ENCODE measurements around the gene L1CAM.

Gene L1CAM

GRCh38 chrX:153870791-153871360, 15.1 kb downstream of the L1CAM start:
- TF ChIP-seq, protein P1, sequence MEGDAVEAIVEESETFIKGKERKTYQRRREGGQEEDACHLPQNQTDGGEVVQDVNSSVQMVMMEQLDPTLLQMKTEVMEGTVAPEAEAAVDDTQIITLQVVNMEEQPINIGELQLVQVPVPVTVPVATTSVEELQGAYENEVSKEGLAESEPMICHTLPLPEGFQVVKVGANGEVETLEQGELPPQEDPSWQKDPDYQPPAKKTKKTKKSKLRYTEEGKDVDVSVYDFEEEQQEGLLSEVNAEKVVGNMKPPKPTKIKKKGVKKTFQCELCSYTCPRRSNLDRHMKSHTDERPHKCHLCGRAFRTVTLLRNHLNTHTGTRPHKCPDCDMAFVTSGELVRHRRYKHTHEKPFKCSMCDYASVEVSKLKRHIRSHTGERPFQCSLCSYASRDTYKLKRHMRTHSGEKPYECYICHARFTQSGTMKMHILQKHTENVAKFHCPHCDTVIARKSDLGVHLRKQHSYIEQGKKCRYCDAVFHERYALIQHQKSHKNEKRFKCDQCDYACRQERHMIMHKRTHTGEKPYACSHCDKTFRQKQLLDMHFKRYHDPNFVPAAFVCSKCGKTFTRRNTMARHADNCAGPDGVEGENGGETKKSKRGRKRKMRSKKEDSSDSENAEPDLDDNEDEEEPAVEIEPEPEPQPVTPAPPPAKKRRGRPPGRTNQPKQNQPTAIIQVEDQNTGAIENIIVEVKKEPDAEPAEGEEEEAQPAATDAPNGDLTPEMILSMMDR (IDR thresholded peaks at IDR 0.05; ENCODE audit: extremely low read depth, missing control alignments), result no peak
- DNase-seq (ENCODE audit: low spot score), result no peak

GRCh38 chrX:153870288-153870690, 15.7 kb downstream of the L1CAM start:
- TF ChIP-seq, protein P1 (IDR thresholded peaks at IDR 0.05; ENCODE audit: extremely low read depth, missing control alignments), result no peak
- DNase-seq (ENCODE audit: low spot score), result no peak

DNA sequence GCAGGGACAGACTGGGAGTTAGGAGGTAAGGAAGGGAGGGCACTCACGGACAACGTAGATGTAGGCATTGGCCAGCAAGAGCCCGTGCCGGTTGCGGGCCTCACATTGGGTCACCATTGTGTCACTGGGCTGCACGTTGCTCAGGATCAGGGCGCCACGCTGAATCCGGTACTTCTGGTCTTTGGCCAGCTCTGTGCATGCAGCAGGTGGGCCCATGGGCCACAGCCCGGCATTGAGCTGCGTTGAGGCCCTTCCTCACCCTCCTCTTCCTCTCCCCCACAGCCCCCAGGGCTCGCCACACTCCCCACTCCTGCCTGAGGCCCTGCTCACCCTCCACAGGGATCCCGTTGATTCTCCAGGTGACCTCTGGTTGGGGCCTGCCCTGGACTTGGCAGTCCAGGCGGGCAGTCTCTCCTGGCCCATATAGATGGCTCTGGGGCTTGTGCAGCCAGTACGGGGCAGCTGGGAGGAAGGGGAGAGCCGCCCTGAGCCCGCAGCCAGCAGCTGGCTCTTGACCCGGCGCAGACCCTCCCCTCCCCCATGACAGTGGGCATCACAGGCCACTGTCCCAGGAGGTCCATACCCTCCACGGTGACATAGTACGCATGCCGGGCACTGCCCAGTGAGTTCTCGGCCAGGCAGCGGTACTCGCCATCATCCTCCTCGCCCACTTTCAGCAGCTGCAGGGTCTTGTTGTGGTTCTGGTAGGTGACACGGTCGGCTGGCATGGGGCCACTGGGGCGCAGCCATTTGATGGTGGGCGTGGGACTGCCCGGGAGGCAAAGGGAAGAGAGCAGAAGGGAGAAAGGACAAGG, 16.3 kb downstream of the L1CAM start:
- no peak for DNase-seq (ENCODE audit: low spot score)

DNA sequence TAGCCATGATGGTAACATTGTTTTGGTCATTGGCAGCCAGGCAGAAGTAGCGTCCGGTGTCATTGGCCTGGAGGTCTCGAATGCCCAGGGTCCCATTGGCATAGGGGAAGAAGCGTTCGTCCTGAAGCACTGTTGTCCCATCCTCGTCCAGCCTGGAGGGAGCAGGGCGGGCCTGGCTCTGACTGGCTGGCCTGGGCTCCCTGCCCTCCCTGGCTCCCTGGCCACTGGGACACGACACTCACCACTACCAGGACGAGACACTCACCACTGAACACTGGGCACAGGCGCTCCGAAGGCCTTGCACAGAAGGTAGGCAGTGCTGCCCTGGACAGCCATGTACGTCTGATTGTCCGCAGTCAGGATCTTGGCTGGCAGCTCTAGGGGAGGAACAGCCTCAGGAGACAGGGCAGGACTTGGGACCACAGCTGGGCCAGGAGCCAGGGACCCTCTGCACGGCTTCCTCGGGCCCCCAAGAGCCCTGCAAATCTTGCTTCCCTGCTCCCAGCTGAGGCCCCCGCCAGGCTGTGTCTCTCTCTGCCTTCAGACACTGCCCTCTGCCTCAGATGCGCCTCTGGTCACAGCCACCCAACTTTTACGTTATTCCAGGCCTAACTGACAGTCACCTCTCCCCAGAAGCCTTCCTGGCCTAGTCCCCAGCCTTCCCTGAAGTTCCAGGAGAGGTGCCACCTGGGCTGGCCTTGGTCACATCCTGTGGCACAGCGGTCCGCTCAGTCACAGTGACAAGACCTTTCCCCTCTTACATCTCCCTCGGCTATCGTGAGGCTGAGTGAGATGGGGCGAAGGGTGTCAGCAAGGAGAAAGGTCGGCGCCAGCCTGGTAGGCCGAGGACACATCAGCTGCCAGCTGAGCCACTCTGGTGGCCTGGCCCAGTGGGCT, 17.1 kb downstream of the L1CAM start:
- TF ChIP-seq, protein P1 (IDR thresholded peaks at IDR 0.05; ENCODE audit: extremely low read depth, missing control alignments), result no peak
- no peak for DNase-seq (ENCODE audit: low spot score)

More for the DNA sequence above, 16.3 kb downstream of the L1CAM start:
- TF ChIP-seq, protein P1 (IDR thresholded peaks at IDR 0.05; ENCODE audit: extremely low read depth, missing control alignments), result no peak

DNA sequence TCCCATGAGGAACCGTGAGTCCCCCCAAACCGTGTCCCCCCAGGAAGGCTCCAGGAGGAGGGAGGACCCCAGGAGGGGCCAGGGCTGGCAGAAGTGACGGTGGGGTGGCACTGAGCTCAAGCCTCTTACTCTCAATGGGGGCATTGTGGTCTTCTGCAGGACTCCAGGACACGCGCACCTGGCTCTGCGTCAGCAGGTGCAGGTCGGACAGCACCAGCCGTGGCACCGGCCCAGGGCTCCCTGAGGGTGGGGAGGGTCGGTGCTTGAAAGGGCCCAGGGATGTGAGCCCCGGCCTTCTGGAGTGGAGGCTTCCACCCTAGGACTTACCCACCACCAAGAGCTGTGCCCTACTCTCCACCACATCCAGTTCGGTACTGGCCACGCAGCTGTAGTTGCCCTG, 18.3 kb downstream of the L1CAM start:
- TF ChIP-seq, protein P1 (IDR thresholded peaks at IDR 0.05; ENCODE audit: extremely low read depth, missing control alignments), result no peak
- no peak for DNase-seq (ENCODE audit: low spot score)

DNA sequence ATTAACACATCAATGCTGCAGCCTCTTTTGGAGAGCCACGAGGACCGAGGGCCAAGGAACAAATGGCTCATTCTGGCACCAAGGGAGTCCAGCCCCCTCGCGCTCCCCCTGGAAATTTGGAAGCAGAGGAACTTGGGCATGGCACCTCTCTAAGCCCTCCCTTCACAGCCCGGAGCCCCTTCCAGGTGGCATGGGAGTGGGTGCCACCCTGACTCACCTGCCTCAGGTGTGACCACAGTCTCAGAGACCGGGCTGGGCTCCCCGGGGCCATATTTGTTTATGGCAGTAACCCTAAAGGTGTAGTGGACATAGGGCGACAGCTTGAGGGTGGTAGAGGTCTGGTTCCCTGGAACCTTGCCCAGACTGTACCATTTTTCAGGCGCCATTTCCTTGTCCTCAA, 18.8 kb downstream of the L1CAM start:
- TF ChIP-seq, protein P1 (IDR thresholded peaks at IDR 0.05; ENCODE audit: extremely low read depth, missing control alignments), result no peak
- no peak for DNase-seq (ENCODE audit: low spot score)

Measured in GM20000 (cell line).